Lung microvascular endothelial cell (primary cell): Measurements from ENCODE around the gene CALCR. TPM values are rescaled to one million over a fixed set of nuclear protein-coding genes. Genes with fewer than 3 reads are reported as not detected.
A peak's percentile ranks its signal among the peaks of the same experiment; 100 is the strongest.
"Not testable (repeated sequence)": the region's sequence is repeated elsewhere in the genome, so short reads cannot be mapped to it uniquely, and the experiment has no call there.

Experiments
- DNase-seq, 2 donors: peaks; one replicate each; pipeline versions ENCODE4 v3.0.0 to v3.0.0-alpha.2; 2010; ENCODE audit warnings: low read depth in 2 of 2
- total RNA-seq: library from RNA; depleted of rRNA; stranded (reverse); fragments of >200 nt; gene quantifications from 2 replicates; pipeline ENCODE4 v1.2.1, GENCODE V29; 2014

Gene CALCR
- not detected in 2 replicates for total RNA-seq

DNA sequence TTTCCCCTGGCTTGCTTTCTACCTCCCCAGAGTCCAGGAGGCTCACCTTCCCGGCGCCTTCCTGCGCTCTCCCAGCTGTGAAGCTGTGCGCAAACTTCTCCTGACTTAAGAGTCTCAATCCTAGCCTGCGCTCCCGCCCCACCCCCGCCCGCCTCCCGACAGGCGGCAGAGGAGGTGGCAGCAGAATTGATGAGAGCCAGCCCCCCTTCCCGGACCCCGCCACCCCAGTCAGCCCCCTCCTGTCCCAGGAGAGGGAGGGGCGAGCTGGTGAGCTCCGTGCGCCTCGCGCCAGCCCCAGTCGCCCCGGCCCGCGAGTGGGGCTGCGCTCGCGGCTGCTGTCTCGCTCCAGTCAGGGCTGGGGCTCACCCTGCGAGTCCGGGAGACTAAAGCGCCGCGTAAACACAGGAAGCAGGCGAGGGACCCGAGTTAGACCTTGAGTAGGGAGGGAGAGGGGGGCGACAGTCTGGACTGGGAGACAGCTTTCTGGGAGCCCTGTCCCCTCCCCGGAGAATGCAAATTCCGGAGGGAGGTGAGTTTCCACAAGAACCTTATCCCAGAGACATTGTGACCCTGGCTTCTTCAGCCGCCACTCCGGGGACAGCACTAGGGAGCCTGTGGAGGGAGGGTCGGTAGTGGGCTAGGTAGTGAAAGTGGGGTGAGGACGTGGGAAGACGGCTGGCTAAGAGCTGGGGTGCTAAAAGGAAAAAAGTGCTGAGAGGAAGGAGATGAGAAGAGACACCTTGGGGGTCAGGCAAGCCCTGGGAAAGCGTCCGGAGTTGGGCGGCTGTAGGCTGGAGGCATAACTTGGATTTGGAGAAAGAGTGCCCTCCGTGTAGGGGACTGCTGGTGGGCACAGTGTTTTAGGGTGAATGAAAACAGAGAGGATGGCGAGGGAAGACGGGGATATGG is at the start of gene CALCR:
Gene CALCR (minus strand): TSS at position 79 of the 909 bp plus-strand sequence. CDS start 87,743 bp downstream, outside the sequence.
- no peak for DNase-seq

DNA sequence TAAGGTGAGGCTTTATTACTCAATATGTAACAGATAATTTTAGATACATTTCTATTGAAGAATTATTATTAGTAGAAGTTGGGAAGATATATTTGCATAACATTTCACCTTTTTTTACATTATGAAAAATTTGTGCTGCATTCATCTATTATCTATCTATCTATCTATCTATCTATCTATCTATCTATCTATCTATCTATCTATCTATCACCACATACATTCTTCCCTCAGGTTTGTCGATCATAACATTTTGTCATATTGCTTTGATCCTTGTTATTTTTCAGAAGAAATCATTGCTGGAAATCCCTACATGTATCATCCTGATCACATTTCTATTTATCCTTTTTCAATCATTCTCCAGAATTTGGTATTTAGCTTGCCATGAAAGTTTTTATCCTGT is 49.3 kb upstream of the CALCR start:
- DNase-seq: no peak

DNA sequence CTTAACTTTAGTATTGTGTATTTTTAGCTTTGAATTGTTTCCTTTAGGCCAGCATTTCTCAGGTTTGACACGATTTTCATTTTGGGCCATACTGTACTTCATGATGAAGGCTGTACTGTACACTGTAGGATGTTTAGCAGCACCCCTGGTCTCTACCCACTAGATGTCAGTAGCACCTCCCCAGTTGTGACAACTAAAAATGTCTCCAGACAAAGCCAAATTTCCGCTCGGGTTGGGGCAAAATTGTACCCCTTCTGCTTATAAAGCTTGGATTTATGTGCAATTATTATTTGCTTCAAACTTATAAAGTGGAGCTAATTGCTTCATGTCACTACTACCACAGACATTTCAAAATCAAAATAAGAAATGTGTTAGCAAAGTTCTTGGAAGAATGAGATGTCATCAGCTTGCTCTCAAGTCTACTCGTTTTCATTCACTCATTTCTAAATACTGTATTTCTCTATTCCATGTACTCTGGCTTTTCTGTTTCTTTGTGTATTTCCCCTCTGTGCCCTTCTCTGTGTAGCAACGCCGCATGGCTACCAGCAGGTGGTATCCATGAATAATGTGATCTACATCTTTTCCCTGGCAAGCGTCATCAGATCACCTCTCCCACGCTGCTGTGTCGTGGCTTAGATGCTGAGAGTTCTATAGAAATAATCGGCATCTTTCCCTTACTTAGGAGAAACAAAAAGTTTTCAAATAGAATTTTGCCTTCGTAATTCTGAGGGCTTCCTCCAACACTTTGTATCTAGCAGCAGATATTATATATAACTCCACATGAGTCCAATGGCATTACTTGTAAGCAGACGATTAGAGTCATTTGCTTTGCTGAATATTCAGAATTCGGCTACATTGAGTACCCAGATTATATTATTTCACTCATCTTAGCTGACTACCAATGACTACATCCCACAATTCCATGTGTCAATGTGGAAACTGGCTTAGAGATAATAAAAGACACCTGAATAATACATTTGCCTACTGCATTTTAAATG is 47.8 kb upstream of the CALCR start:
- peak; percentile 27 to 40 for DNase-seq

DNA sequence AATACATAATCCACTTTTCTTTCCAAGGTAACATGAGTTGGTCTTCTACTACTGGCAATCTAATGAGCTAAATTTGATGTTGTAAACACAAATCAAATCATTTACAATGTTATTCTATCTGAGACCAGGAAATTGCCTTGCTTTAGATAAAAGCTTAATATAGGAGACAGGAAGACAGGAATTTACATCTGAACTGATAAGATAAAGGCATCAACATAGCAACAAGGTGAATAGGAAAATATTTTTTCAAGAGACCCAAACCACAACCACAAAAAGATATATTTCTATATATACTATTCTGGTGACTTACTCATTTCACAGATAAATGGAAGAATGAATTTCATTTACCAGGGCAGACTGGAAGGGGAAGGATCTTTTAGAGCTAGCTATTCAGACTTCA is 46.3 kb upstream of the CALCR start:
- no peak for DNase-seq

DNA sequence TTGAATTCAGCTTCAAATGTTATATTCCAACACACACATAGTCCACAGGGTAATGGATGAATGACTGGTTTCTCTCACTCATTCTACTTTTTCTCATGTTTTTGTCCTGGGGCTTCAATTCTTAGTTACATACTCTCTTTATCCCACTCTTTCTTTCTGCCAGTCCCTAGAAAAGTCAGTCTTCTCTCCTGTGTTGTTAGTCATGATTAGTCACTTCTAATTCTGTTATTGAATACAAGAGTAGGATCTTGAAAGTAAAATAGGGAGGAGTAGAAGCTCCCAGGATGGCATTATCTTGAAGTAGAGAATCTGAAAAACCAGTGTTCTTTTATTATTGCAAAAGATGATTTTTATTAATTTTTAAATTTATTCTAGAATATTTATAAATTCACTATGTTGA is 45.5 kb upstream of the CALCR start:
- DNase-seq: no peak

DNA sequence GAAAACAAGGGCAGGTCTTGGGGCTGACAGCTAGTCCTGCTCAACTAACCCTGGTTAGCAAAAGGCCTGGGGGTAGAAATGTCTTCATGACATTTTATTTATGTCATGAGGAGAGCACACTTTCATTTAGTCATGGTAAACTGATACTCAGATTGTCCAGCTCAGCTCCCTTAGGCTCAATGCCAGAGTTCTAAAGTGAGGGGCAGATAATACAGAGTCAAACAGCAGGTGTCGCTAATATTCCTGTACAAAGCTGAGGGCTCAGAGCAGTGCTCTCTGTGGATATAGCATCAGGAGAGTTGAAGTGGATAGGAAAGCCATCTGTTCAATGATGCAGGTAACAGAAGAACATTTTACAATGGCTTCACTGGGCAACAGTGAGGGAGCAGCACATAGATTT is 26.8 kb upstream of the CALCR start:
- DNase-seq: no peak

DNA sequence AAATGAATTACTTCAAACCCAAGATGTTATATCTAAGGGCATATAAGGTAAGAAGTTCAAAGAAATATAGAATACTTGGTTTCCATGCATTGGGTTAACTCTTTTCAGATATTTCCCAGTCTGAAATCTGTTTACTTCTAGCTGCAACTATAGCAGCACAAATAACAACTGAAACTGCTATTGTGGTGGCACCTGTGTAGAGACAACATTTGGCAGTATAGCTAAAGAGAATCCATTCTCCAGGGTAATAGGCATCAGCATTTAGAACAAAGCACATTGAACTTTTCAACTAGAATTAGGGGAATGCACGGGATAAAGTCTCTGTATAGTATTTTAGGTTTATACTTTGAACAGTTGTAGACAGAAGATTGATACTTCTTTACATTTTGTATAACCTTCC is 19.7 kb upstream of the CALCR start:
- no peak for DNase-seq

DNA sequence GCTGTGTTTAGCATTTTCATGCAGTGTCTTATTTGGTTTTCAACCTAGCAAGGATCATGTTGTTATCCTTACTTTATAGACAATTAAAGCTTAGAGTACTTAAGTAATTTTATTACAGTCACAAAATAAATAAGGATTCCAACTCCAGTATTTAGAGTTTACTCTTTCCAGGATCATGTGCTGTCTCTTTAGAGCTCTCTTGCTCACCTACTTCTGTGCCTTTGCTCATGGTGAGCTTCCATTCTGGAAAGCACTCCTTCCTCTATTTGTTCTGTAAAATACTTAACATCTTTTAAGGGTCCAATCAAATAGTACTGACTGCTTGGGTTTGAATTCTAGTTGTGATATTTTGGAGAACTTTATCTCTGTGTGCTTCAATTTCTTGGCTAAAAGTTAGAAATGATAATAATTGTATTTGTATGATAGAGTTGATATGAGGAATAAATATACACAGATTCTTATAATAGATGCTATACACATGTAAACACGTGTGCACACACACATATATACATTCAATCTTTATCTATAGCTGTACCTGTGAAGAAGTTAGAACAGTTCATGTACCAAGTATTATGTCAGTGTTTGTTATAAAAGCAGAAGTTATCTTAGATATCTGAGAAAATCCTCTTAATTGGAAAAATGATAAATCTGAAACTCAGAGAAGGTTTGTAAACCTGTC is 18.2 kb upstream of the CALCR start:
- DNase-seq: no peak

DNA sequence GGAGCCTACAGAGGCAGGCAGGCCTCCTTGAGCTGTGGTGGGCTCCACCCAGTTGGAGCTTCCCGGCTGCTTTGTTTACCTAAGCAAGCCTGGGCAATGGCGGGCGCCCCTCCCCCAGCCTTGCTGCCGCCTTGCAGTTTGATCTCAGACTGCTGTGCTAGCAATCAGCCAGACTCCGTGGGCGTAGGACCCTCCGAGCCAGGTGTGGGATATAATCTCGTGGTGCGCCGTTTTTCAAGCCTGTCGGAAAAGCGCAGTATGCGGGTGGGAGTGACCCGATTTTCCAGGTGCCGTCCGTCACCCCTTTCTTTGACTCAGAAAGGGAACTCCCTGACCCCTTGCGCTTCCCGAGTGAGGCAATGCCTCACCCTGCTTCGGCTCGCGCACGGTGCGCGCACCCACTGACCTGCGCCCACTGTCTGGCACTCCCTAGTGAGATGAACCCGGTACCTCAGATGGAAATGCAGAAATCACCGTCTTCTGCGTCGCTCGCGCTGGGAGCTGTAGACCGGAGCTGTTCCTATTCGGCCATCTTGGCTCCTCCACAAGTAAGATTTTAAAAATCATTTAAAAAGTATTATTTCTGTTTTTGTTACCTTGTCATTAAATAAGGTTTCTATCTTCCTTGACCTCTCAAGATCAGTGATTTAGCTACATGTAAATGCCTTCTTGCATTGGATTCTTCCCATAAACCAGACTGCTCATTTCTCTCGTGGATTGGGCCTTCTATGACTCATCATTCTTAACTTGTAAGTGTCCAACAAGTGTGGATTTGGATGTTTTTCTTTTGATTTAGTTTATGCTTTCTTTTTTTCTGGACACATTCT is 16.9 kb upstream of the CALCR start:
- not testable (repeated sequence) for DNase-seq

DNA sequence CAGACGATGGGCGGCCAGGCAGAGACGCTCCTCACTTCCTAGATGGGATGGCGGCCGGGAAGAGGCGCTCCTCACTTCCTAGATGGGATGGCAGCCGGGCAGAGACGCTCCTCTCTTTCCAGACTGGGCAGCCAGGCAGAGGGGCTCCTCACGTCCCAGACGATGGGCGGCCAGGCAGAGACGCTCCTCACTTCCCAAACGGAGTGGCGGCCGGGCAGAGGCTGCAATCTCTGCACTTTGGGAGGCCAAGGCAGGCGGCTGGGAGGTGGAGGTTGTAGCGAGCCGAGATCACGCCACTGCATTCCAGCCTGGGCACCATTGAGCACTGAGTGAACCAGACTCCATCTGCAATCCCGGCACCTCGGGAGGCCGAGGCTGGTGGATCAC is 11.9 kb upstream of the CALCR start:
- not testable (repeated sequence) for DNase-seq

DNA sequence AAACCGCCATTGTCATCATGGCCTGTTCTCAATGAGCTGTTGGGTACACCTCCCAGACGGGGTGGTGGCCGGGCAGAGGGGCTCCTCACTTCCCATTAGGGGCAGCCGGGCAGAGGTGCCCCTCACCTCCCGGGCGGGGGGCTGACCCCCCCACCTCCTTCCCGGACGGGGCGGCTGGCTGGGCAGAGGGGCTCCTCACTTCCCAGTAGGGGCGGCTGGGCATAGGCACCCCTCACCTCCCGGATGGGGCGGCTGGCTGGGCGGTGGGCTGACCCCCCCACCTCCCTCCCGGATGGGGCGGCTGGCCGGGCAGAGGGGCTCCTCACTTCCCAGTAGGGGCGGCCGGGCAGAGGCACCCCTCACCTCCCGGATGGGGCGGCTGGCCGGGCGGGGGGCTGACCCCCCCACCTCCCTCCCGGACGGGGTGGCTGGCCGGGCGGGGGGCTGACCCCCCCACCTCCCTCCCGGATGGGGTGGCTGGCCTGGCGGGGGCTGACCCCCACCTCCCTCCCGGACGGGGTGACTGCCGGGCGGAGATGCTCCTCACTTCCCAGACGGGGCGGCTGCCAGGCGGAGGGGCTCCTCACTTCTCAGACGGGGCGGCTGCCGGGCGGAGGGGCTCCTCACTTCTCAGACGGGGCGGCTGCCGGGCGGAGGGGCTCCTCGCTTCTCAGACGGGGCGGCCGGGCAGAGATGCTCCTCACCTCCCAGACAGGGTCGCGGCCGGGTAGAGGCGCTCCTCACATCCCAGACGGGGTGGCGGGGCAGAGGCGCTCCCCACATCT is 11.4 kb upstream of the CALCR start:
- not testable (repeated sequence) for DNase-seq

DNA sequence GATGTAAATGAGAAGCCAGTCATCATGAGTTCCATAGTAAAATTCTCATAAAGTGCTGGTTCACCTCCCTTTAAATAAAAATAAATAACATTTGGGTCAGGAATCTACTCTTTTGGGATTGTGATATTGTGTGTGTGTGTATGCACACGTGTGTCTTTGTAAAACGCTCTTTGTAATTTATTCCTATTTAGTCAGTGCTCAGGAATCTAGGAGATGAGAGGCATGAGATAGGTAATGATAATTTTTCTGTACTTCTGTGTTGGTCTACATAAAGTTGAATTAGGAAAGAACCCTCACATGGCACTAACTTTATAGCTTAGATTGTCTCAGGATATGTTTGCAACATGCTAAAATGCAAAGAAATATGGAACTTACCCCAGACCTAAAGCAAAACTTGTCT is 4.9 kb upstream of the CALCR start:
- DNase-seq: no peak

DNA sequence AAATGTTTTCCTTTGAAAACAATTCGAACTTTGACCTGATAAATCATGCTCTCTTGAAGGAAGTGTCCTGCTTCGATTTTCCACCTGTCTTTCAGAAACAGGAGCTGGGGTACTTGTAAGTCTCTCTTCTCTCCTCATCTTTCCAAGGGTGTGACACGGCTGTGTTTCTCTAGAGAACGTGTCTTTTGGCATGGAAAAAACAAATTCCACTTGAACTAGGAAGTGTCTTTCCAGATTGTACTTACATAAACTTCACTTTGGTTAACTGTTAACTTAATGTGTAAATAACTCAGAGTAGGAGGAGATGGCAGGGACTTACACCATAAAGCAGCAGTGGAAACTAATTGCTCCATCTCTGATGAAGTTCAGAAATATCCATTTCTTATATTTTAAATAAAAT is 4.2 kb upstream of the CALCR start:
- DNase-seq: no peak

DNA sequence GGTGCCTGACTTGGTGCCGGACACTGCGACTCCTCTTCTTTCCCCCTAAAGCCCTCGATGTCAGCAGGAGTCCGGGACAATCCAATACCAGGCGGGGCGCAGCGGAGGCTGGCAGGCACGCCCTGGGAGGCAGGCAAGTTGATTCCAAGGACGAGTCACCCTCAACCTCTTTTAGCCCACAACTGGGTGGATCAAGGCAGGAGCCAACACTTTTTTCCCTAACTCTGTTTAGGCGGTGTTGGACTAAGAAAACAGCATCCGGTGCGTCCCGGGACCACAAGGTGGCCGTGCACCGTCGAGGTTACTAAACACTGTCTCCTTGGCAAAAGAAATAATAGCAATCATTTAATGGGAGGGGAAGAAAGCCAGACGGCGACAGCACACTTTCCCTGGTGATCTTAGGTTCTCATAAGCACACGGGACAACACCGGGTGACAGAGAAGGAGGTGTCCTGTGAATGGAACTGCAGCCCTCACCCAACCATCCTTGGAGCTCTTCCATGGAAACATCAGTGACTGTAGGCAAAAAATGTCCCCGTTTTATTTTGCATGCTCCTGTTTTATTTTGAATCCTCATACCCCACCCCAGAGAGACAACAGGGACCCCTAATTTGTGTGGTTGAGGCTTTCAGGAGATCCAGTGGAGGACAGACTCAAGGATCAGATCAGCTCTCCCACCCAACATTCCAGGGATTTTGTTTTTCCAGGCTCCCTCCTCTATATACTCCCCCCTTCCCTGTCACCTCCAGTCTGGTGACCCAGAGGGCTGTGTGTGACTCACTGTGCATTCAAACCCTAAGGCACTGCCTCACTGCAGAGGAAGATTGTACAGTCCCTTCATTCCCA is 1.3 kb upstream of the CALCR start:
- DNase-seq: no peak

DNA sequence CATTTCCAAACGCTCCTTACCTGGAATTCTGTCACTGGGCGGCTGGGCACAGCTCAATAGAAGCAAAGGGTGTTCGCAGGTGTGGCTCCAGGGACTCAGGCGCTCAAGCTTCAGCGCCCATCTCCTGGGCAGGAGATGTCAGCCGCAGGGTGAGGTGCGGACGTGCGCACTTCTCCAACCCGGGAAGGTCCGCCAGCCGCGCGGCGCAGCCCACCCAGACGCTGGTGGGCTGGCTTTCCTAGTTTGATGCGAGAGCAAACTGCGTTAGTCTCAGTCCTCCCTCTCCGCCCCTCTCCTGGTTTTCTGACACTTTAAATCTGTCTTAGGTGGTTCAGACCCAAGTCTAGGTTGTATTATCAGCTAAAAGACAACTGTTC is 267 bp downstream of the CALCR start:
- DNase-seq: no peak

DNA sequence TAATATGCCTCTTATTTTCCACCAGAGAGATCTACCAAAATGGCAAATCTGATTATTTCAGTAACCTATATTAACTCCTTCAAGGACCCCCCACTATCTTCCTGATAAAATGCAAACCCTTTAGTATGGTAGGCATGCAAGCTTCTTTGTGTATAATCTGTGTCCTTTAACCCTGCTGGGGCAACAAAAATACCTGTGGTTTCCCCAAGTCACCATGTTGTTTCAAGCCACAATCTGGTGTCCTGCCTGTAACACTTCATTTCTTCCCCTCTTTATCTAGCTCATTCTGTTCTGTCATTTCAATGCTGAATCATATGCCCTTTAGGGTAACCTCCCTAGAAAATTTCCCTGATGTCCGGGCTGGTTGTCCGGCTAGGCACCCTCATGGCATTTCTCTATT is 5.3 kb downstream of the CALCR start:
- DNase-seq: no peak

DNA sequence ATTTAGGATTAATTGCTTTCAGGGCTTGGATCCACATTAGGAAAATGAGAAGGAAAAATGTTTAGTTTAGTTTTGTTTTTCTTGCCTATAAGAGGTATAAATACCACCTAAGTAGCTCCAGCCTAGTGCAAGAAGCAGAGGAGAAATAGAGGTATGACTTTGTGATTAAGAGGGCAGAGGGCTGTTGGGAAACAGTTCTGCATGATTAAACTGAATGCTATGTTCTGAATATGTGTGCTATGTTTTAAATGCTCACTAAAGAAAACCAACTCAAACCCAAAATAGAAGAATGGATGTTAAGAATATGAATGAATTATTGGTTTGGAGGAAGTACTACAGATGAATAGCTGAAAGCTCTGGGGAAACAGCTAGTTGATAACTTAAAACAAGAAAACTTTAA is 7.6 kb downstream of the CALCR start:
- no peak for DNase-seq

DNA sequence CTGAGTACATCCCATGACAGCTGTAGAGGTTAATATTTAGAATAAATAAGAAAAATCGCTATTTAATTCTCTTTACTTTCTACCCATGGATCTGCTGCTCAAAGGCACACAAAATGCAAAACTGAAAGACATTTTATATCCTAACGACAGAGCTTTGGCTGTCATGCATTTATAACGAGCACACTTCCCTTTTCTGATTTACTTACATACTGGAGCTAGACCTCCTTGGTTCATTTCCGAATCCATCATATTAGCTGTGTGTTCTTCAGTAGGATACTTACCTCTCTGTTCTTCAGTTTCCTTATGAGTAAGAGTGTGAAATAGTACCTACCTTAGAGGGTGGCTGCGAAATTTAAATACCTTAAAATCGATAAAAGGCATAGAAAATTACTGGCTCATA is 10.9 kb downstream of the CALCR start:
- DNase-seq: no peak

DNA sequence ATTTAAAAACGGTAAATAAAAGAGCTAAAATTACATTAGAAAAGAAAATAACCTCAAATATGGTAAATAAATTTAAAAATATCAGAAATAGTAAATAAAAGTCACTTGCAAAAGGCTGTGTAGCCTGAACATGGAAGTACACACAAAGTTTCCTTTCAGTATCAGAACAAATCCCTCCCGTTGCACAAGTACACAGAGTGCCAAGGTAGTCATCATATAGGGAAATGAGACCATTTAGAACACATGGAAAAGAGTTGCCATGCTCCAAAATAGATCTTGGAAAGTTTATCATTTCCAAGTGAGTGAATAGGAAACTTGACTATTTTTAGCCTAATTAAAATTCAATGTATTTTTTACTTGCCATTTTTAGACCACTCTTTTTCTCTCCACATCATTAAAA is 11.6 kb downstream of the CALCR start:
- no peak for DNase-seq
